Measurements from ENCODE around the gene ANTXR1. TPM values are rescaled to one million over a fixed set of nuclear protein-coding genes. Genes with fewer than 3 reads are reported as not detected.

Gene ANTXR1
- polyA plus RNA-seq, 1 donor (not counting 4 experiments of a cell fraction or from before 2014, with no cell fraction given) = 20.4 TPM

- Histone ChIP-seq H3K4me1 (ENCODE audit: control insufficient read depth, extremely low read depth, insufficient read depth, low read length) (no peaks in the 10 kb centered on the region), H3K79me2 (ENCODE audit: control insufficient read depth, insufficient read depth, low read length) (no peaks in the 10 kb centered on the region), H3K9me1 (ENCODE audit: control insufficient read depth, extremely low read depth, insufficient read depth, low read length) (no peaks in the 10 kb centered on the region), H3K4me2 (ENCODE audit: control insufficient read depth, extremely low read depth, insufficient read depth, low read depth, low read length) (no peak overlapping the region), H3K36me3 (ENCODE audit: control insufficient read depth in 2 of 2, extremely low read depth in 1 of 2, insufficient read depth in 2 of 2, low read length in 2 of 2) (peaks cover 0 to 4% of the 10 kb centered on the region in 2 experiments), H3K27ac (ENCODE audit: control insufficient read depth, insufficient read depth, low read length) (no peak overlapping the region), H4K20me1 (ENCODE audit: control insufficient read depth, extremely low read depth, insufficient read depth, low read length) (no peaks in the 10 kb centered on the region), H3K9me3 (ENCODE audit: control insufficient read depth, low read depth, low read length) (no peaks in the 10 kb centered on the region), H3K9ac (ENCODE audit: control insufficient read depth, extremely low read depth, insufficient read depth, low read length) (no peak overlapping the region), H3K27me3 (ENCODE audit: control insufficient read depth, extremely low read depth, insufficient read depth, low read length) (no peaks in the 10 kb centered on the region), H2AFZ (ENCODE audit: control insufficient read depth, low read length) (no peak overlapping the region), H3K4me3 (ENCODE audit: control insufficient read depth in 2 of 3, extremely low read depth in 1 of 3, insufficient read depth in 2 of 3, low read depth in 1 of 3, low read length in 3 of 3) (no peak overlapping the region)
- FAIRE-seq (no peak), DNase-seq (ENCODE audit: low read depth, low spot score) (no peak)
- TF ChIP-seq CTCF (optimal IDR thresholded peaks at IDR 0.05 in 1 of 3, IDR thresholded peaks at IDR 0.05 in 1 of 3, conservative IDR thresholded peaks at IDR 0.05 in 1 of 3; ENCODE audit: extremely low read depth in 1 of 3, insufficient read depth in 2 of 3, low read length in 3 of 3) = no peak
- TF ChIP-seq EZH2 (IDR thresholded peaks at IDR 0.05; ENCODE audit: low read length) = no peak
- dilution Hi-C loops (cut with MboI; ENCODE audit: extremely low pct_ligation_motif_present, low sequenced_read_pairs) = no loop called here
Measured at GRCh38 chr2:69152847-69153583, 140.0 kb downstream of the ANTXR1 start.

- Histone ChIP-seq H4K20me1 (ENCODE audit: control insufficient read depth, extremely low read depth, insufficient read depth, low read length) (no peaks in the 10 kb centered on the region), H3K4me2 (ENCODE audit: control insufficient read depth, extremely low read depth, insufficient read depth, low read depth, low read length) (no peak overlapping the region), H3K27ac (ENCODE audit: control insufficient read depth, insufficient read depth, low read length) (no peak overlapping the region), H3K4me3 (ENCODE audit: control insufficient read depth in 2 of 3, extremely low read depth in 1 of 3, insufficient read depth in 2 of 3, low read depth in 1 of 3, low read length in 3 of 3) (no peak overlapping the region), H3K79me2 (ENCODE audit: control insufficient read depth, insufficient read depth, low read length) (no peaks in the 10 kb centered on the region), H3K9me1 (ENCODE audit: control insufficient read depth, extremely low read depth, insufficient read depth, low read length) (no peaks in the 10 kb centered on the region), H3K4me1 (ENCODE audit: control insufficient read depth, extremely low read depth, insufficient read depth, low read length) (no peaks in the 10 kb centered on the region), H3K9ac (ENCODE audit: control insufficient read depth, extremely low read depth, insufficient read depth, low read length) (no peak overlapping the region), H3K36me3 (ENCODE audit: control insufficient read depth in 2 of 2, extremely low read depth in 1 of 2, insufficient read depth in 2 of 2, low read length in 2 of 2) (peaks cover 0 to 4% of the 10 kb centered on the region in 2 experiments), H3K9me3 (ENCODE audit: control insufficient read depth, low read depth, low read length) (no peaks in the 10 kb centered on the region), H2AFZ (ENCODE audit: control insufficient read depth, low read length) (no peak overlapping the region), H3K27me3 (ENCODE audit: control insufficient read depth, extremely low read depth, insufficient read depth, low read length) (no peaks in the 10 kb centered on the region)
- TF ChIP-seq EZH2 (IDR thresholded peaks at IDR 0.05; ENCODE audit: low read length) = no peak
- no peak for TF ChIP-seq CTCF (optimal IDR thresholded peaks at IDR 0.05 in 1 of 3, IDR thresholded peaks at IDR 0.05 in 1 of 3, conservative IDR thresholded peaks at IDR 0.05 in 1 of 3; ENCODE audit: extremely low read depth in 1 of 3, insufficient read depth in 2 of 3, low read length in 3 of 3)
- no peak for DNase-seq (ENCODE audit: low read depth, low spot score)
- dilution Hi-C loops (cut with MboI; ENCODE audit: extremely low pct_ligation_motif_present, low sequenced_read_pairs) = no loop called here
- no peak for FAIRE-seq
Measured at GRCh38 chr2:69154106-69154505, 141.1 kb downstream of the ANTXR1 start.

All from keratinocyte (primary cell).